ENCODE measurements around the gene TANC1. TPM values are rescaled to one million over a fixed set of nuclear protein-coding genes. Genes with fewer than 3 reads are reported as not detected.

Gene TANC1
- total RNA-seq, 1 donor from 2014 or later: 45.0 TPM

- no peaks in the 10 kb centered on the region for H3K27me3 Mint-ChIP-seq (ENCODE audit: low read depth, unreplicated experiment)
- peaks cover 33% of the 10 kb centered on the region for H3K4me1 Mint-ChIP-seq (ENCODE audit: low read depth, unreplicated experiment)
- Histone ChIP-seq H3K27ac (ENCODE audit: low read depth, low read length) (no peak overlapping the region), H3K4me1 (ENCODE audit: insufficient read depth, low read length) (peaks cover 3% of the 10 kb centered on the region), H4K20me1 (ENCODE audit: insufficient read depth, low read length) (peaks cover 83% of the 10 kb centered on the region), H3K79me2 (ENCODE audit: insufficient read depth, low read length) (peaks cover 96% of the 10 kb centered on the region), H3K36me3 (ENCODE audit: insufficient read depth, low read length) (no peaks in the 10 kb centered on the region), H3K9ac (ENCODE audit: low read length) (no peak overlapping the region), H2AFZ (ENCODE audit: low read depth, low read length) (no peak overlapping the region), H3K4me3 (ENCODE audit: insufficient read depth, low read depth, low read length) (no peak overlapping the region), H3K27me3 (ENCODE audit: insufficient read depth, low read length) (no peaks in the 10 kb centered on the region), H3K4me2 (ENCODE audit: low read length) (no peak overlapping the region), H3K9me3 (ENCODE audit: insufficient read depth, low read depth, low read length) (no peaks in the 10 kb centered on the region)
- H3K27ac Mint-ChIP-seq (ENCODE audit: unreplicated experiment): no peak overlapping the region
- DNase-seq (ENCODE audit: low read depth) (peak; percentile 36), FAIRE-seq (no peak)
- TF ChIP-seq CTCF (IDR thresholded peaks at IDR 0.05; ENCODE audit: insufficient read depth, low read depth, low read length): no peak
- TF ChIP-seq EZH2 (IDR thresholded peaks at IDR 0.05; ENCODE audit: insufficient read depth, low read length): no peak
- peak overlapping the region; percentile 28 for H3K4me3 Mint-ChIP-seq (ENCODE audit: unreplicated experiment)
- H3K36me3 Mint-ChIP-seq (ENCODE audit: low read depth, unreplicated experiment): peaks cover under 1% of the 10 kb centered on the region
- H3K9me3 Mint-ChIP-seq (ENCODE audit: unreplicated experiment): no peaks in the 10 kb centered on the region
Measured at GRCh38 chr2:158973116-158973956, 4.9 kb downstream of the TANC1 start.

GRCh38 chr2:158975271-158975921 lies 7.0 kb downstream of the TANC1 start:
- TF ChIP-seq CTCF (IDR thresholded peaks at IDR 0.05; ENCODE audit: insufficient read depth, low read depth, low read length) (no peak), EZH2 (IDR thresholded peaks at IDR 0.05; ENCODE audit: insufficient read depth, low read length) (no peak)
- Histone ChIP-seq H3K4me2 (ENCODE audit: low read length) (no peak overlapping the region), H4K20me1 (ENCODE audit: insufficient read depth, low read length) (peaks cover 89% of the 10 kb centered on the region), H3K9ac (ENCODE audit: low read length) (no peak overlapping the region), H3K9me3 (ENCODE audit: insufficient read depth, low read depth, low read length) (no peaks in the 10 kb centered on the region), H3K27ac (ENCODE audit: low read depth, low read length) (no peak overlapping the region), H2AFZ (ENCODE audit: low read depth, low read length) (no peak overlapping the region), H3K36me3 (ENCODE audit: insufficient read depth, low read length) (no peaks in the 10 kb centered on the region), H3K27me3 (ENCODE audit: insufficient read depth, low read length) (no peaks in the 10 kb centered on the region), H3K4me1 (ENCODE audit: insufficient read depth, low read length) (peaks cover 2% of the 10 kb centered on the region), H3K4me3 (ENCODE audit: insufficient read depth, low read depth, low read length) (no peak overlapping the region), H3K79me2 (ENCODE audit: insufficient read depth, low read length) (peaks cover 97% of the 10 kb centered on the region)
- Mint-ChIP-seq H3K4me3 (ENCODE audit: unreplicated experiment) (no peak overlapping the region), H3K36me3 (ENCODE audit: low read depth, unreplicated experiment) (peaks cover 3% of the 10 kb centered on the region), H3K27ac (ENCODE audit: unreplicated experiment) (no peak overlapping the region), H3K9me3 (ENCODE audit: unreplicated experiment) (no peaks in the 10 kb centered on the region), H3K4me1 (ENCODE audit: low read depth, unreplicated experiment) (peaks cover 35% of the 10 kb centered on the region), H3K27me3 (ENCODE audit: low read depth, unreplicated experiment) (no peaks in the 10 kb centered on the region)
- FAIRE-seq (no peak), DNase-seq (ENCODE audit: low read depth) (peak; percentile 51)

Measured in astrocyte (in vitro differentiated cells and primary cell).